ENCODE data around the gene ACYP2.

Gene ACYP2

GRCh38 chr2:54317973-54318372, 202.6 kb downstream of the ACYP2 start:
- no peak for TF ChIP-seq POLR2AphosphoS5 (IDR thresholded peaks at IDR 0.05; ENCODE audit: low read depth, low read length)
- no peak for TF ChIP-seq TAF1 (IDR thresholded peaks at IDR 0.05; ENCODE audit: borderline replicate concordance, insufficient read depth, low read length)
- no peak for TF ChIP-seq FOXP2 (optimal IDR thresholded peaks at IDR 0.05; ENCODE audit: borderline replicate concordance, extremely low read depth, extremely low read length, insufficient read depth)
- no peak for TF ChIP-seq SIN3A (IDR thresholded peaks at IDR 0.05; ENCODE audit: borderline replicate concordance, insufficient read depth, low read length)
- TF ChIP-seq, protein P1, sequence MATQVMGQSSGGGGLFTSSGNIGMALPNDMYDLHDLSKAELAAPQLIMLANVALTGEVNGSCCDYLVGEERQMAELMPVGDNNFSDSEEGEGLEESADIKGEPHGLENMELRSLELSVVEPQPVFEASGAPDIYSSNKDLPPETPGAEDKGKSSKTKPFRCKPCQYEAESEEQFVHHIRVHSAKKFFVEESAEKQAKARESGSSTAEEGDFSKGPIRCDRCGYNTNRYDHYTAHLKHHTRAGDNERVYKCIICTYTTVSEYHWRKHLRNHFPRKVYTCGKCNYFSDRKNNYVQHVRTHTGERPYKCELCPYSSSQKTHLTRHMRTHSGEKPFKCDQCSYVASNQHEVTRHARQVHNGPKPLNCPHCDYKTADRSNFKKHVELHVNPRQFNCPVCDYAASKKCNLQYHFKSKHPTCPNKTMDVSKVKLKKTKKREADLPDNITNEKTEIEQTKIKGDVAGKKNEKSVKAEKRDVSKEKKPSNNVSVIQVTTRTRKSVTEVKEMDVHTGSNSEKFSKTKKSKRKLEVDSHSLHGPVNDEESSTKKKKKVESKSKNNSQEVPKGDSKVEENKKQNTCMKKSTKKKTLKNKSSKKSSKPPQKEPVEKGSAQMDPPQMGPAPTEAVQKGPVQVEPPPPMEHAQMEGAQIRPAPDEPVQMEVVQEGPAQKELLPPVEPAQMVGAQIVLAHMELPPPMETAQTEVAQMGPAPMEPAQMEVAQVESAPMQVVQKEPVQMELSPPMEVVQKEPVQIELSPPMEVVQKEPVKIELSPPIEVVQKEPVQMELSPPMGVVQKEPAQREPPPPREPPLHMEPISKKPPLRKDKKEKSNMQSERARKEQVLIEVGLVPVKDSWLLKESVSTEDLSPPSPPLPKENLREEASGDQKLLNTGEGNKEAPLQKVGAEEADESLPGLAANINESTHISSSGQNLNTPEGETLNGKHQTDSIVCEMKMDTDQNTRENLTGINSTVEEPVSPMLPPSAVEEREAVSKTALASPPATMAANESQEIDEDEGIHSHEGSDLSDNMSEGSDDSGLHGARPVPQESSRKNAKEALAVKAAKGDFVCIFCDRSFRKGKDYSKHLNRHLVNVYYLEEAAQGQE (IDR thresholded peaks at IDR 0.05; ENCODE audit: insufficient read depth in 1 of 2, low read depth in 2 of 2, low read length in 2 of 2) = no peak

DNA sequence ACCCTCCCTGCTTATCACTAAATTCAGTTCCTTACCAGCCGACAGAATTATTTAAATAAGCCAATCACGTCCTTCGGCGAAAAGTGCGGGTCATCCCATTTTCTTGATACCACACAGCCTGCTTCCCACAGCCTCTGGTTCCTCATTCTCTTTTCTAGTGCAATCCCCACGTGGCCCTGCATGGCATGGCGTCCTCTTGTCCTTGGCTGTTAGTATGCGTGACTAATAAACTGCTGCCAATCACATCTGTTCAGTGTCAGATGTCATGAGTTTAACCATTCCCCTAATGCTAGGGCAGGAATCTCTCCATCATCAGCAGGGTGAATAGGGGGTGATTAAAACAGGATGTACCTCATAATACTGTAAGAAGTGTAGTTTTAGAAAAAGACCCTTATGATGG, 203.4 kb downstream of the ACYP2 start:
- no peak for TF ChIP-seq FOXP2 (optimal IDR thresholded peaks at IDR 0.05; ENCODE audit: borderline replicate concordance, extremely low read depth, extremely low read length, insufficient read depth)
- TF ChIP-seq TAF1 (IDR thresholded peaks at IDR 0.05; ENCODE audit: borderline replicate concordance, insufficient read depth, low read length) = no peak

- TF ChIP-seq FOXP2 (optimal IDR thresholded peaks at IDR 0.05; ENCODE audit: borderline replicate concordance, extremely low read depth, extremely low read length, insufficient read depth) (no peak), POLR2AphosphoS5 (IDR thresholded peaks at IDR 0.05; ENCODE audit: low read depth, low read length) (no peak)
Measured at GRCh38 chr2:54321047-54321446, 205.6 kb downstream of the ACYP2 start.

- TF ChIP-seq POLR2AphosphoS5 (IDR thresholded peaks at IDR 0.05; ENCODE audit: low read depth, low read length) = no peak
Measured at GRCh38 chr2:54325148-54325547, 209.7 kb downstream of the ACYP2 start.

GRCh38 chr2:54329482-54330161, 214.2 kb downstream of the ACYP2 start:
- no peak for TF ChIP-seq FOXP2 (optimal IDR thresholded peaks at IDR 0.05; ENCODE audit: borderline replicate concordance, extremely low read depth, extremely low read length, insufficient read depth)
- TF ChIP-seq SIN3A (IDR thresholded peaks at IDR 0.05; ENCODE audit: borderline replicate concordance, insufficient read depth, low read length) = no peak
- TF ChIP-seq, protein P1 (IDR thresholded peaks at IDR 0.05; ENCODE audit: insufficient read depth in 1 of 2, low read depth in 2 of 2, low read length in 2 of 2) = no peak
- no peak for TF ChIP-seq POLR2AphosphoS5 (IDR thresholded peaks at IDR 0.05; ENCODE audit: low read depth, low read length)
- no peak for TF ChIP-seq TAF1 (IDR thresholded peaks at IDR 0.05; ENCODE audit: borderline replicate concordance, insufficient read depth, low read length)

GRCh38 chr2:54330162-54330925, 214.9 kb downstream of the ACYP2 start:
- TF ChIP-seq FOXP2 (optimal IDR thresholded peaks at IDR 0.05; ENCODE audit: borderline replicate concordance, extremely low read depth, extremely low read length, insufficient read depth) (no peak), POLR2AphosphoS5 (IDR thresholded peaks at IDR 0.05; ENCODE audit: low read depth, low read length) (peak; percentile 56; the same call in 1 of the 2 replicates)

DNA sequence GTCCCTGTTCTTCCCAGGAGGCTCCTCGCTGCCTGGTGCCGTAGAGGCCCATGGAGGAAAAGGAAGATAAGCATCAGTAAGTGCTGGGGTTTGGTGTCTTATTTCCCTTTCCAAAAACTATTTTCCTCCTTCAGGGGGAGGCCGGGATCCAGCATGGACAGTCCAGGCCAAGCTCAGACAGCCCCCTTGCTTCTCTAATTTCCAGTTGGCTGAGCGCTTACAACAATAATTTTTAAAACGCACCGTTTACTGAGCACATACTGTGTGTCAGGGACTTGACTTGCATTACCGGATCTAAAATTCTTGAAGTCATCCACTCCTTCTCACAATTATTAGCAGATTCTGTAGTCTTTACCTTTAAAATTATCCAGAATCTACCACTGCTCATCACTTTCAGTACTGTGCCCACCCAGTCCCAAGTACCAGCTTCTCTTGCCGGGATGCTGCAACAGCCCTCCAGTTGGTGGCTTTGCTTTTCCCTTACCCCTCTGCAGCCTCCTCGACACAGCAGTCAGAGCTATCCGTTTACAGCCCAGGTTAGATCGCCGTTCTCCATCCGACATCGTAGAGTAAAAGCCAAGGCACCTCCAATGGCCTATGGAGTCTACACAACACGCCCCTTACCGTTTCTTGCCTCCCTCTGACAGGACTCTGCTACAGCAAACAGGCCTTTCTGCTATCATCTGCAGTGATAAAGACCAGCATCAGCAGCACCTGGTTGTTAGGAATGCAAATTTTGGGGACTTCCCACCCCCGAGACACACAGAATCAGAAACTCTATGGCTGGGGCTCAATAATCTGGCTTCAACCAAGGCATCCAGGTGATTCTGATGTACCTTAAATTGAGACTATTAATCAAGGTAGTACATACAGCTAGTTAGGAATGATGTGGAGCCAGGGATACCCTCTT, 215.8 kb downstream of the ACYP2 start:
- TF ChIP-seq POLR2AphosphoS5 (IDR thresholded peaks at IDR 0.05; ENCODE audit: low read depth, low read length) (no peak), FOXP2 (optimal IDR thresholded peaks at IDR 0.05; ENCODE audit: borderline replicate concordance, extremely low read depth, extremely low read length, insufficient read depth) (no peak), TAF1 (IDR thresholded peaks at IDR 0.05; ENCODE audit: borderline replicate concordance, insufficient read depth, low read length) (no peak), SIN3A (IDR thresholded peaks at IDR 0.05; ENCODE audit: borderline replicate concordance, insufficient read depth, low read length) (no peak)
- TF ChIP-seq, protein P1 (IDR thresholded peaks at IDR 0.05; ENCODE audit: insufficient read depth in 1 of 2, low read depth in 2 of 2, low read length in 2 of 2) = no peak

Data from PFSK-1 (cell line).